ENCODE measurements around the gene PAPPA. TPM values are rescaled to one million over a fixed set of nuclear protein-coding genes. Genes with fewer than 3 reads are reported as not detected.

Gene PAPPA
- total and polyA plus RNA-seq, 11 donors, result 0.23 to 8.5 (median 2.1) TPM

DNA sequence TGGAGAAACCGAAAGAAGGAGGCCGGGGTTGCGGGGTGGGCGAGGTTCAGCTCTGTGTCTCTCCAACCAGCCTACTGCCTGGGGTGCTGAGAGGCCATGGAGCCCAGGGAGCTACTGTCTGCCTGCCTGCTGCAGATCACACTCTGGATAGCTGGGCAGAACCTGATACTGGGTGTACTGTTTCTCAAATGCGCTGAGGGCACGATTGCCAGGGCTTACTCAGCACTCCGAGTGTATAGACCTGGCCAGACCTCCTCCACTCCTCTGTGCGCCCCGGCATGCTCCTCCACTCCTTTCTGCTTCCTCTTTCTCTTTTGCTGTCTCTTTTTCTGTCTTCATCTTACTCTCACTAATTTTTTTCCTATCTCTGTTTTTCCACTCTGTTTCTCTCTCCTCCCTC is 215.1 kb downstream of the PAPPA start:
- Histone ChIP-seq H3K27me3 (no peaks in the 10 kb centered on the region), H3K27ac (no peak overlapping the region), H3K36me3 (no peaks in the 10 kb centered on the region), H3K4me1 (peaks cover 0 to 16% (median 7%) of the 10 kb centered on the region in 12 donors), H3K9me3 (no peaks in the 10 kb centered on the region), H3K4me3 (no peak overlapping the region)
- DNase-seq, result no peak
- TF ChIP-seq CTCF (IDR thresholded peaks at IDR 0.05) (no peak), POLR2A (IDR thresholded peaks at IDR 0.05) (no peak)
- intact Hi-C loops (cut with DNase I), result loop anchor here in 2 of 10 donors (5.0 to 10.0 kb wide), 3 partner anchors 129 to 214 kb away; partner anchors contain the start of gene PAPPA (in 1 of the 2)
- WGBS, 4 donors, result 89 to 96% (median 92%) methylated on average over 6 to 9 of the region's 9 CpGs
- ATAC-seq, result no peak

GRCh38 chr9:116369706-116370105 is 216.1 kb downstream of the PAPPA start:
- DNase-seq, result no peak
- TF ChIP-seq CTCF (IDR thresholded peaks at IDR 0.05) (no peak), POLR2A (IDR thresholded peaks at IDR 0.05) (no peak)
- H3K27ac ChIP-seq, result no peak overlapping the region
- no peak overlapping the region for H3K4me3 ChIP-seq
- no peaks in the 10 kb centered on the region for H3K36me3 ChIP-seq
- H3K27me3 ChIP-seq, result no peaks in the 10 kb centered on the region
- H3K9me3 ChIP-seq, result no peaks in the 10 kb centered on the region
- ATAC-seq, result no peak
- 75 to 87% (median 79%) methylated on average over 5 of the region's 5 CpGs for WGBS, 4 donors
- peaks cover 0 to 15% (median 6%) of the 10 kb centered on the region in 12 donors for H3K4me1 ChIP-seq
- intact Hi-C loops (cut with DNase I), result loop anchor here in 2 of 10 donors (5.0 to 10.0 kb wide), 3 partner anchors 128 to 215 kb away; partner anchors contain the start of gene PAPPA (in 1 of the 2)

DNA sequence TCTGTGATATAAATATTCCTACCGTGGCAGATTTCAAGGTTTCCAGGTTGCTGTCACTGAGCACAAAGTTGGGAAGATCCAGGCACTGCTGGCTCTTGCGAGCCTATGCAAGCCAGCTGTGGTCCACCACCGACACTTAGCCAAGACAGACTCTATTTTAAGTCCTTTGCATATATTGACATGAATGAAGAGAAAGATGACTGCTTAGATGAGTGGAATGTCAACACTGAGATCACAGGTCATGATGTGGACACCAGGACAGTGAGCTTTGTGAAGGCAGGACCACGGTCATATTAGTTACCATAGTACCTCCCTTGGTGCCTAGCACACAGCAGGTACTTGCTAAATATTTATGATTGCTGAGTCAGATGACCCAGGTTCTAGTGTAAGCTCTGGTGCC is 217.0 kb downstream of the PAPPA start:
- WGBS, 4 donors, result 65 to 80% (median 79%) methylated on average over 4 of the region's 4 CpGs
- ATAC-seq, result no peak
- Histone ChIP-seq H3K27ac (no peak overlapping the region), H3K36me3 (no peaks in the 10 kb centered on the region), H3K4me1 (peaks cover 0 to 7% (median under 1%) of the 10 kb centered on the region in 12 donors), H3K27me3 (no peaks in the 10 kb centered on the region), H3K4me3 (no peak overlapping the region), H3K9me3 (no peaks in the 10 kb centered on the region)
- no peak for TF ChIP-seq CTCF (IDR thresholded peaks at IDR 0.05)
- no peak for TF ChIP-seq POLR2A (IDR thresholded peaks at IDR 0.05)
- DNase-seq, result no peak
- intact Hi-C loops (cut with DNase I), result no loop called here

GRCh38 chr9:116372081-116372673 is 218.6 kb downstream of the PAPPA start:
- Histone ChIP-seq H3K4me1 (peaks cover 0 to 5% (median 0%) of the 10 kb centered on the region in 12 donors), H3K9me3 (no peaks in the 10 kb centered on the region), H3K27ac (no peak overlapping the region), H3K4me3 (no peak overlapping the region), H3K36me3 (no peaks in the 10 kb centered on the region), H3K27me3 (no peaks in the 10 kb centered on the region)
- no peak for TF ChIP-seq CTCF (IDR thresholded peaks at IDR 0.05)
- no peak for TF ChIP-seq POLR2A (IDR thresholded peaks at IDR 0.05)
- intact Hi-C loops (cut with DNase I), result no loop called here
- ATAC-seq, result peak in 1 of 4 donors; percentile 23
- DNase-seq, result no peak
